ENCODE results near the gene TMC6. TPM values are rescaled to one million over a fixed set of nuclear protein-coding genes. Genes with fewer than 3 reads are reported as not detected.

Gene TMC6
- total RNA-seq, 1 donor from 2014 or later: 17.3 TPM

- DNase-seq (ENCODE audit: low read depth): no peak
Observed at GRCh38 chr17:78137392-78138203, 9.0 kb upstream of the TMC6 start.

GRCh38 chr17:78135858-78136500, 7.4 kb upstream of the TMC6 start:
- no peak for DNase-seq (ENCODE audit: low read depth)

DNA sequence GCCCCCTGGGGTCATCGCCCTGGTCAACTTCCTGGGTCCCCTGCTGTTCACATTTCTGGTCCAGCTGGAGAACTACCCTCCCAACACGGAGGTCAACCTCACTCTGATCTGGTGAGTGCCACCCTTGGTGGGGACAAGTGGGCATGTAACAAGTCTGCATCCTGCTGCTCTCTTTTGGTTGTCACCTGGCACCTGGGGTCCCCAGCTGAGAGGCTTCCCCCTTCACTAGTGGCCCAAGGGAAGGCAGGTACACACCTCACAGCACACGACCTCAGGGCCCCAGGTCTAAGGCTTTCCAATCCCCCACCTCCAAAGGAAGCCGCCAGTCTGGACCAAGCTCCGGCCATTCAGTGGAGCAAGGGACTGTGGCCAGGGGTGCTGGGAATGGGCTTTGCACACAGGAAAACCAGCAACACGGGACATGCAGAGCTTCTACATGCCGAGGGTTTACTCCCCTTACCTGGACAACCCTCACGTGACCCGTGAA, 6.4 kb upstream of the TMC6 start:
- no peak for DNase-seq (ENCODE audit: low read depth)

DNA sequence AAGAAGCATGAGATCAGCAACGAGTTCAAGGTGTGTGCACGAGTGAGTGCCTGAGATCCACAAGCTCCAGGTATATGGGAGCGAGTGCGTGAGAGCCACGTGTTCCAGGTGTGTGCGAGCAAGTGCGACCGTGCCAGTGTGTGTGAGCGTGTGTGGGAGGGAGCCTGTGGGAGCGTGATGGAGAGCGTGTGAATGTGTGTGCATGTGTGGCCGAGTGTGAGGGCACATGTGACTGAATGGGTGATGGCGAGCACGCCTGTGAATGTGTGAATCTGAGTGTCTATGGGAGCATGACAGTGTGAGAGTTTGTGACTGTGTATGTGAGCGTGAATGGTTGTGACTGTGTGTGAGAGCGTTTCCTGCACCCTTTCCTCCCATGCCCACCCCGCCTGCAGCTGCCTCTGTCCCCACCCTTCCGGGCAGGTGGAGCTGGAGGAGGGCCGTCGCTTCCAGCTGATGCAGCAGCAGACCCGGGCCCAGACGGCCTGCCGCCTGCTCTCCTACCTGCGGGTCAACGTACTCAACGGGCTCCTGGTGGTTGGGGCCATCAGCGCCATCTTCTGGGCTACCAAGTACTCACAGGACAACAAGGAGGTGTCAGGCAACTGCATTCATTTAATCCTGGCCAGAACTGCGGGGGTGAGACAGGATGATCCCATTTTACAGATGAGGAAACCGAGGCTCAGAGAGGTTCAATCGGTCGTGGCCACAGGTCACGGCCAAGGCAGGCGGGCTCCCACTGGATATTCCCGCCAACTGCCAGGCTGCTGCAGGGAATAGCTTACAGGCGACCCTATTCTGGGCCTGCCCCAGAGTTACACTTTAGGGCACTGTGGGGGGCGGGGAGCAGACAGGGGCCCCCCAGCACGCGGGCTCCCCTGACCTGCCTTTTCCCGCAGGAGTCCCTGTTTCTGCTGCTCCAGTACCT, 5.7 kb upstream of the TMC6 start:
- peak; percentile 48 for DNase-seq (ENCODE audit: low read depth)

- DNase-seq (ENCODE audit: low read depth): no peak
Observed at GRCh38 chr17:78133179-78133951, 4.8 kb upstream of the TMC6 start.

DNA sequence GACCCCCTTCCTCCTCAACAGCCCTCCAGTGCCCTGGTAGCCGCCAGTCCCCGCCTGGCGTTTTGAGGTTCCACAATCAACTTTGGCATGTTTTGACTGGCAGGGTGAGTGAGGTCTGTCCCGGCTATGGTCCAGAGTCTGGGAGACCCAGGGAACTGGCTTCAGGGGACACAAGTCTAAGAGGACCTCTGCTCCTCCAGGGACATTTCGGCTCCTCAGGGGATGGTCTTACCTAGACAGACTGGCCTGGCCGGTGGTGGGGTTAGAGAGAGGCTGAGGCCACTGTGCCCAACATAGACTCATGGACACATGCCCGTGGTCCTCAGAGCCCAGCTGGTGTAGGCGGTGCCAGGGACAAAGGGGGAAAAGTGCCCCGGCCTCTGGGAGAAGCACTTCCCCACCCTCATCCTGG, 4.2 kb upstream of the TMC6 start:
- DNase-seq (ENCODE audit: low read depth): no peak

DNA sequence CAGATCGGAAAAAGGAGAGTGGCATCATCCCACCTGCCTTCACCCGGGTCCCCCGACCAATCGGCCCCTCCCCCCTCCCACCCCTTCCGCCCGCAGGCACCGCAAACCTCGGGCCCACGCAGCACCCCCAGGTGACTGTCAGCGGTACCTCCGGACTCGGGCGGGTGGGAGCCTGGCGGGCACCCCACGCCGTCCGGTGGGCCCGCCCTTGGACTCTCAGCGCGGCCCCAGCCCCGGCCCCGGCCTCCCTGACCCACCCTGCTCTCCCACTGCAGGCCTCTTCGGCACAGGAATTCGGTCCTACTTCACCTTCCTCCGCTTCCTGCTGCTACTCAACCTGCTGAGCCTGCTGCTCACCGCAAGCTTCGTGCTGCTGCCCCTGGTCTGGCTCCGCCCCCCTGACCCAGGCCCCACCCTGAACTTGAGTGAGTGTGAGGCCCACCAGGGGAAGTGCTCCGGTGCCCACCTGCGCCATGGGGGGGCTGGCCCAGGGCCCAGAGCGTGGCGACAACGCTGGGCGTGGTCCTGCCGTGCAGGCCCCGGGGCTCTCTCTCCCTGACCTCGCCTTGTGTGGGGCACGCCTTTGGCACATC, 3.6 kb upstream of the TMC6 start:
- DNase-seq (ENCODE audit: low read depth): no peak

- DNase-seq (ENCODE audit: low read depth): no peak
Observed at GRCh38 chr17:78131172-78132083, 2.9 kb upstream of the TMC6 start.

GRCh38 chr17:78130437-78131101, 2.0 kb upstream of the TMC6 start, which contains the start of gene TMC8:
TSS of gene TMC8 (plus strand) at chr17:78130771. CDS start at chr17:78131589, 818 bp downstream.
- DNase-seq (ENCODE audit: low read depth): no peak

DNA sequence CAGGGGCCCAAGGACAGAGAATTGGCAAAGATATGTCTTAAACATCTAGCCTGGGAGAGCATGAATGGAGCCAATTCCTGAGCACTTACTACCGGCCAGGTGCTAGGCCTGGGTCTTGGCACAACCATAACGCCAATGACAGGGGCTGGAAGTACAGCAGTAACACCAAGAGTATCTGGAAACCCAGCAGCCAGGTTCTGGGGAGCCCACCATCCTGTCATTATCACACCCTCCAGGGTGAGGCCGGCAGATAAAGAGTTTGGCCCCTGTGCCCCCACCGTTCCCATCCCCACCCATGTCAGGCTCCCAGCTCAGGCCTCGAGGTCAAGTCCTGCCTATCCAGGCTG, 1.5 kb upstream of the TMC6 start:
- DNase-seq (ENCODE audit: low read depth): no peak

GRCh38 chr17:78129351-78130089, 965 bp upstream of the TMC6 start:
- no peak for DNase-seq (ENCODE audit: low read depth)

- no peak for DNase-seq (ENCODE audit: low read depth)
Observed at GRCh38 chr17:78127888-78128550, 536 bp downstream of the TMC6 start.

GRCh38 chr17:78127239-78127887, 1.2 kb downstream of the TMC6 start:
- no peak for DNase-seq (ENCODE audit: low read depth)

DNA sequence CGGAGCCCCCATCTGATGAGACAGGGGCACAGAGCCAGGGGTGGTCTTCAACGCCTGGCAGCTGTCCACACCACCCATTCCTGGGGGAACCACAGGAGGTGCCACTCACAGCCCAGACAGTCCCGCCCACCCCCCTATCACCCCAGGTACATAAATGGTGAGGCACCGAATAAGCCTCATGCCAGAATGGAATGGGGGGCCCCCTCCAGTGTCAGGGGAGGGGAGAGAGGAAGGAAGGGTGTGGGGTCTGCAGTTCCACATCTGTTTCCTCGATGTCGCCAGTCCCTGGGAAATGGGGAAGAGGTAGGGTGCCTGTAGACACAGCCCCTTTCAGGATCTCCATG, 1.7 kb downstream of the TMC6 start:
- no peak for DNase-seq (ENCODE audit: low read depth)

- DNase-seq (ENCODE audit: low read depth): no peak
Observed at GRCh38 chr17:78125976-78126894, 2.3 kb downstream of the TMC6 start.

DNA sequence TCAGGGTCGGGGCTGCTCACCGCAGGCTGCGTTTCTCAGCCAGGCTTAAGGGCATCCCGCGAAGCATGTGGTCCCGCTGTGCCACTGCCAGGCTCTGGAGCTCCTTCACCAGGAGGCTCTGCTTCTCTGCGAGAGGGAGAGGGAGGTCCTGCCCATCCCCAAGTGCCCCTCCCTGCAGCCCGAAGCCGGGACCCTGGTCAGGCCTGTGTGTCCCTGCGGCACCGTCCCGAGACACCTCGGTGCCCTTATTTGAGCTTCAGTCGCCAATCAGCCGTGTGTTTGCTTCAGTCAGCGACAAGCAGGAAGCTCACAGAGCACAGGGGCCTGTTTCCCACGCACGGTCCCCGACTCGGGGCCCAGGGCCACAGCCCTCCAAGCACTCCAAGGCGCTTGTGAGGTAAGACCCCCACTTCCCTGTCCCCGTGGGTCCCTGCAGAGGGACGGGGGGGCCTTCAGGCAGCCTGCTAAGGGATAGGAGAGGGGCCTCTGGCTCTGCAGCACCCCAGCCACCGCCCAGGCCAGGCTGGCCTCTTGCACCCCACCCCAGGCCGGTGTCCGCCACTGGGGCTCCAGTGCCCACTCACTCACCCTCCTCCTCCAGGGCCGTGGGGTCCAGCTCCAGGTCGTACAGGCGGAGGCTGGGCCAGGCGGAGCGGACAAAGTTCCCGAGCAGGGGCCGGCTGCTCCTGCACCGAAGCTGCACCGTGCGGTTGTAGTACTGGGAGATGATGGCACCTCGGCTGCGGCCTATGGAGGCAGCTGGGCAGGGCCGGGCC, 3.2 kb downstream of the TMC6 start:
- DNase-seq (ENCODE audit: low read depth): no peak
